H4 (cell line): ENCODE data around the gene DNASE1L1. TPM values are rescaled to one million over a fixed set of nuclear protein-coding genes. Genes with fewer than 3 reads are reported as not detected.
A peak's percentile ranks its signal among the peaks of the same experiment; 100 is the strongest.

Source experiments
- DNase-seq: peaks from one replicate; pipeline ENCODE4 v3.0.0-alpha.2; 2015; ENCODE audit warnings: low spot score
- total RNA-seq: library from RNA; depleted of rRNA; stranded (reverse); fragments of >200 nt; shearing (Covaris generic); gene quantifications from 2 replicates; pipeline ENCODE4 v1.2.3, GENCODE V29; 2014

Gene DNASE1L1
- total RNA-seq, 1 experiment from 2014 or later, result 19.4 TPM

- no peak for DNase-seq
Measured at GRCh38 chrX:154382483-154383069, 26.5 kb downstream of the DNASE1L1 start.

- no peak for DNase-seq
Measured at GRCh38 chrX:154381271-154381670, 27.8 kb downstream of the DNASE1L1 start.

- DNase-seq, result no peak
Measured at GRCh38 chrX:154380787-154381186, 28.3 kb downstream of the DNASE1L1 start.

GRCh38 chrX:154380153-154380552 lies 28.9 kb downstream of the DNASE1L1 start:
- DNase-seq, result no peak

- DNase-seq, result no peak
Measured at GRCh38 chrX:154379569-154379951, 29.5 kb downstream of the DNASE1L1 start.

- DNase-seq, result peak; percentile 97
Measured at GRCh38 chrX:154378799-154379568, 30.1 kb downstream of the DNASE1L1 start, which contains the start of gene EMD. Gene EMD, plus strand, starts transcription at chrX:154379295. Its CDS starts 190 bp downstream, at chrX:154379485.

- peak; percentile 60 for DNase-seq
Measured at GRCh38 chrX:154378059-154378798, 30.8 kb downstream of the DNASE1L1 start.

- DNase-seq, result no peak
Measured at GRCh38 chrX:154376774-154377173, 32.3 kb downstream of the DNASE1L1 start.

- DNase-seq, result no peak
Measured at GRCh38 chrX:154375156-154375504, 33.9 kb downstream of the DNASE1L1 start.

GRCh38 chrX:154374313-154375155 lies 34.5 kb downstream of the DNASE1L1 start, which contains the start of gene FLNA:
Gene FLNA, minus strand, starts transcription at chrX:154374634. Its CDS starts 3,389 bp downstream, at chrX:154371245.
- DNase-seq, result no peak

GRCh38 chrX:154373340-154374306 lies 35.4 kb downstream of the DNASE1L1 start:
- DNase-seq, result peak; percentile 78

GRCh38 chrX:154372612-154373022 lies 36.4 kb downstream of the DNASE1L1 start:
- DNase-seq, result no peak

GRCh38 chrX:154371789-154372300 lies 37.2 kb downstream of the DNASE1L1 start:
- no peak for DNase-seq

GRCh38 chrX:154371017-154371788 lies 37.9 kb downstream of the DNASE1L1 start:
- peak; percentile 93 for DNase-seq

GRCh38 chrX:154370300-154371016 lies 38.6 kb downstream of the DNASE1L1 start:
- no peak for DNase-seq

GRCh38 chrX:154369449-154370299 lies 39.4 kb downstream of the DNASE1L1 start:
- DNase-seq, result peak; percentile 95

GRCh38 chrX:154368630-154369448 lies 40.2 kb downstream of the DNASE1L1 start:
- peak; percentile 86 for DNase-seq
